HPDE6-E6E7 (cell line): ENCODE data around the gene OR5H14.
"Not testable (repeated sequence)": the region's sequence is repeated elsewhere in the genome, so short reads cannot be mapped to it uniquely, and the experiment has no call there.

Experiments used
- DNase-seq: peaks from one replicate; pipeline ENCODE4 v3.0.0; 2011; ENCODE audit warnings: missing footprints; ENCODE audit errors: extremely low spot score

Gene OR5H14

GRCh38 chr3:98147179-98147578 lies at the start of gene OR5H14:
Gene OR5H14 (plus strand): TSS chr3:98147479. CDS start chr3:98149386, 1,907 bp downstream.
- no peak for DNase-seq

GRCh38 chr3:98099848-98100247 lies 47.4 kb upstream of the OR5H14 start:
- no peak for DNase-seq

- no peak for DNase-seq
These were observed 39.1 kb upstream of the OR5H14 start for GRCh38 chr3:98108162-98108561.

- DNase-seq = no peak
These were observed 37.3 kb upstream of the OR5H14 start for GRCh38 chr3:98109807-98110549.

GRCh38 chr3:98110550-98110908 lies 36.8 kb upstream of the OR5H14 start:
- no peak for DNase-seq

- no peak for DNase-seq
These were observed 33.0 kb upstream of the OR5H14 start for GRCh38 chr3:98114264-98114663.

- no peak for DNase-seq
These were observed 31.6 kb upstream of the OR5H14 start for GRCh38 chr3:98115717-98116116.

- no peak for DNase-seq
These were observed 16.9 kb upstream of the OR5H14 start, which contains the start of gene OR5H1 for GRCh38 chr3:98130421-98130820. Gene OR5H1 (plus strand): TSS chr3:98130721. CDS start chr3:98132698, 1,977 bp downstream.

GRCh38 chr3:98136631-98137030 lies 10.6 kb upstream of the OR5H14 start:
- no peak for DNase-seq

- not testable (repeated sequence) for DNase-seq
These were observed 9.3 kb upstream of the OR5H14 start for GRCh38 chr3:98137826-98138557.

- no peak for DNase-seq
These were observed 6.7 kb upstream of the OR5H14 start for GRCh38 chr3:98140531-98140930.

- DNase-seq = no peak
These were observed 1.5 kb downstream of the OR5H14 start for GRCh38 chr3:98148751-98149150.

- not testable (repeated sequence) for DNase-seq
These were observed 2.2 kb downstream of the OR5H14 start for GRCh38 chr3:98149456-98149855.

- no peak for DNase-seq
These were observed 4.0 kb downstream of the OR5H14 start for GRCh38 chr3:98151241-98151640.

- no peak for DNase-seq
These were observed 19.1 kb downstream of the OR5H14 start, which contains the start of gene OR5H15 for GRCh38 chr3:98166396-98166795. Gene OR5H15 (plus strand): TSS chr3:98166696. CDS start chr3:98168700, 2,004 bp downstream.

GRCh38 chr3:98171071-98171470 lies 23.8 kb downstream of the OR5H14 start:
- no peak for DNase-seq

- DNase-seq = no peak
These were observed 25.3 kb downstream of the OR5H14 start for GRCh38 chr3:98172621-98173020.

- no peak for DNase-seq
These were observed 33.1 kb downstream of the OR5H14 start for GRCh38 chr3:98180319-98180890.

- DNase-seq = no peak
These were observed 34.9 kb downstream of the OR5H14 start for GRCh38 chr3:98182196-98182595.

GRCh38 chr3:98185180-98185579 lies 37.9 kb downstream of the OR5H14 start:
- DNase-seq = peak; percentile 10

- DNase-seq = no peak
These were observed 41.3 kb downstream of the OR5H14 start for GRCh38 chr3:98188545-98188944.

- DNase-seq = not testable (repeated sequence)
These were observed 43.6 kb downstream of the OR5H14 start for GRCh38 chr3:98190911-98191310.

GRCh38 chr3:98196293-98196692 lies 49.0 kb downstream of the OR5H14 start:
- not testable (repeated sequence) for DNase-seq
